CD14-positive monocyte (primary cell): ENCODE measurements around the gene CPB2. TPM values are rescaled to one million over a fixed set of nuclear protein-coding genes. Genes with fewer than 3 reads are reported as not detected.

Experiments
- DNase-seq, 3 donors: peaks; one replicate each; pipeline ENCODE4 v3.0.0-alpha.2; 2011 to 2022
- H2AFZ ChIP-seq: 2 replicates; pipeline ENCODE4 v1.6.0; 2012; ENCODE audit warnings: mild to moderate bottlenecking, low read depth, low read length, inconsistent platforms; ENCODE audit not compliant: insufficient read depth, poor library complexity, severe bottlenecking
- H3K27ac ChIP-seq, 2 donors: 1 replicate in 1 of 2; 2 replicates in 1 of 2; pipeline ENCODE4 v1.5.1; 2012 to 2013; ENCODE audit warnings: low read length in 2 of 2, control low read depth in 1 of 2, inconsistent platforms in 1 of 2, low read depth in 1 of 2, mild to moderate bottlenecking in 1 of 2
- H3K27me3 ChIP-seq, 2 donors: one replicate each; pipeline versions ENCODE4 v1.6.0 to v1.6.1; 2011 to 2013; ENCODE audit warnings: low read length in 2 of 2; ENCODE audit not compliant: control insufficient read depth in 2 of 2, insufficient read depth in 2 of 2
- H3K36me3 ChIP-seq, 2 donors: replicated peaks in 1 of 2; 1 replicate in 1 of 2; 2 replicates in 1 of 2; pipeline versions ENCODE4 v1.5.1 to v1.6.1; 2012 to 2013; ENCODE audit warnings: low read length in 2 of 2, control low read depth in 1 of 2, inconsistent platforms in 1 of 2, mild to moderate bottlenecking in 1 of 2; ENCODE audit not compliant: insufficient read depth in 2 of 2, control insufficient read depth in 1 of 2
- H3K4me1 ChIP-seq, 2 donors: 1 replicate in 1 of 2; 2 replicates in 1 of 2; pipeline versions ENCODE4 v1.5.1 to v1.6.1; 2012 to 2013; ENCODE audit warnings: low read length in 2 of 2, control low read depth in 1 of 2, inconsistent platforms in 1 of 2, mild to moderate bottlenecking in 1 of 2, moderate library complexity in 1 of 2; ENCODE audit not compliant: insufficient read depth in 2 of 2, control insufficient read depth in 1 of 2
- H3K4me2 ChIP-seq: replicated peaks from 2 replicates; pipeline ENCODE3; 2012; ENCODE audit warnings: low read length, moderate library complexity, mild to moderate bottlenecking; ENCODE audit not compliant: poor library complexity, severe bottlenecking; ENCODE audit errors: extremely low read depth
- H3K4me3 ChIP-seq, 3 experiments: fragments of 200-600 bp in 1 of 3; sonication (generic) in 1 of 3; replicated peaks in 1 of 3; 1 replicate in 2 of 3; 2 replicates in 1 of 3; pipeline ENCODE4 v1.5.1; 2011 to 2013; ENCODE audit warnings: low read length in 3 of 3, mild to moderate bottlenecking in 3 of 3, control low read depth in 2 of 3, low read depth in 2 of 3, inconsistent platforms in 1 of 3, moderate library complexity in 1 of 3
- H3K79me2 ChIP-seq: 2 replicates; pipeline ENCODE4 v1.6.0; 2012; ENCODE audit warnings: mild to moderate bottlenecking, control low read depth, inconsistent platforms, low read length, moderate library complexity; ENCODE audit not compliant: insufficient read depth
- H3K9ac ChIP-seq: 2 replicates; pipeline ENCODE4 v1.6.0; 2017; ENCODE audit warnings: low read length, mild to moderate bottlenecking; ENCODE audit not compliant: insufficient read depth, poor library complexity, severe bottlenecking
- H3K9me3 ChIP-seq, 2 donors: replicated peaks in 1 of 2; 1 replicate in 1 of 2; 2 replicates in 1 of 2; pipeline versions ENCODE4 v1.5.1 to v1.6.1; 2012 to 2013; ENCODE audit warnings: low read length in 2 of 2, control low read depth in 1 of 2; ENCODE audit not compliant: control insufficient read depth in 1 of 2, insufficient read depth in 1 of 2
- H4K20me1 ChIP-seq: 2 replicates; pipeline ENCODE4 v1.6.0; 2012; ENCODE audit warnings: mild to moderate bottlenecking, low read length, control low read depth, moderate library complexity; ENCODE audit not compliant: insufficient read depth
- H3K27ac Mint-ChIP-seq, 7 donors: one replicate each; pipeline ENCODE4 v1.8.0; 2020; ENCODE audit warnings: mild to moderate bottlenecking in 7 of 7, mixed read lengths in 7 of 7, moderate library complexity in 6 of 7, inconsistent platforms in 2 of 7
- H3K27me3 Mint-ChIP-seq, 3 donors: one replicate each; pipeline ENCODE4 v1.8.0; 2021 to 2022; ENCODE audit warnings: low read depth in 3 of 3, mild to moderate bottlenecking in 3 of 3, mixed read lengths in 3 of 3, moderate library complexity in 3 of 3, inconsistent platforms in 1 of 3
- H3K36me3 Mint-ChIP-seq, 2 donors: one replicate each; pipeline ENCODE4 v1.8.0; 2020; ENCODE audit warnings: mixed read lengths in 2 of 2, inconsistent platforms in 1 of 2, mild to moderate bottlenecking in 1 of 2
- H3K4me1 Mint-ChIP-seq: one replicate; pipeline ENCODE4 v1.8.0; 2020; ENCODE audit warnings: mild to moderate bottlenecking, mixed read lengths
- H3K4me3 Mint-ChIP-seq, 2 donors: one replicate each; pipeline ENCODE4 v1.8.0; 2020; ENCODE audit warnings: mild to moderate bottlenecking in 2 of 2, mixed read lengths in 2 of 2, moderate library complexity in 1 of 2
- H3K9me3 Mint-ChIP-seq, 7 donors: one replicate each; pipeline ENCODE4 v1.8.0; 2020 to 2022; ENCODE audit warnings: mixed read lengths in 7 of 7, mild to moderate bottlenecking in 6 of 7, moderate library complexity in 6 of 7, inconsistent platforms in 2 of 7
- CTCF ChIP-seq: fragments of 200-600 bp; IDR thresholded peaks from one replicate; pipeline ENCODE4 v1.8.0; 2022; ENCODE audit warnings: antibody characterized with exemption, mild to moderate bottlenecking
- WGBS: methylation state at CpG from one replicate; pipeline ENCODE4 v1.1.5; 2013; ENCODE audit warnings: missing lambda C conversion rate; ENCODE audit not compliant: insufficient coverage; 5-methylcytosine and 5-hydroxymethylcytosine counted together
- intact Hi-C, 2 donors: fragments of 100-400 bp; cut with micrococcal nuclease; formaldehyde crosslinking; loops; one replicate each; pipeline versions ENCODE4 v1.15.0 to v1.15.1; 2023
- polyA plus RNA-seq, 3 donors: library from polyadenylated mRNA; depleted of rRNA in 1 of 3; unstranded in 2 of 3; stranded (reverse) in 1 of 3; fragments of 300-500 nt in 2 of 3; fragments of >200 nt in 1 of 3; fragmentation: Illumina TruSeq in 2 of 3; gene quantifications; 1 replicate in 2 of 3; 2 replicates in 1 of 3; pipeline ENCODE4 v1.2.3, GENCODE V29; 2012 to 2021

The CPB2 gene
- polyA plus RNA-seq, 3 donors = 0.15 to 0.18 TPM; not detected in 1

GRCh38 chr13:46136688-46137087 lies 31.9 kb upstream of the CPB2 start:
- no peak overlapping the region for H3K4me3 ChIP-seq
- TF ChIP-seq CTCF = no peak
- H3K36me3 ChIP-seq = peaks cover 100% of the 10 kb centered on the region in 2 donors
- no peak overlapping the region for H3K4me2 ChIP-seq
- Mint-ChIP-seq H3K36me3 (peaks cover 88 to 100% of the 10 kb centered on the region in 2 donors), H3K27ac (peak overlapping the region in 2 of 7 donors; percentile 68), H3K27me3 (peaks cover 0 to 1% (median 0%) of the 10 kb centered on the region in 3 donors), H3K4me3 (no peak overlapping the region), H3K9me3 (no peaks in the 10 kb centered on the region), H3K4me1 (no peaks in the 10 kb centered on the region)
- intact Hi-C loops = no loop called here
- no peak overlapping the region for H2AFZ ChIP-seq
- no CpG with 5 or more reads among the region's 4 CpGs for WGBS
- no peak for DNase-seq
- H3K4me1 ChIP-seq = no peaks in the 10 kb centered on the region
- no peaks in the 10 kb centered on the region for H3K27me3 ChIP-seq
- H3K9me3 ChIP-seq = no peaks in the 10 kb centered on the region
- peaks cover 100% of the 10 kb centered on the region for H4K20me1 ChIP-seq
- peaks cover 78% of the 10 kb centered on the region for H3K79me2 ChIP-seq
- H3K9ac ChIP-seq = no peak overlapping the region
- peak overlapping the region in 1 of 2 donors; percentile 20 for H3K27ac ChIP-seq

GRCh38 chr13:46134961-46135522 lies 30.2 kb upstream of the CPB2 start:
- no peak overlapping the region for H3K4me2 ChIP-seq
- Mint-ChIP-seq H3K27me3 (peaks cover 0 to 1% (median 0%) of the 10 kb centered on the region in 3 donors), H3K36me3 (peaks cover 91 to 100% of the 10 kb centered on the region in 2 donors), H3K4me3 (no peak overlapping the region), H3K4me1 (no peaks in the 10 kb centered on the region), H3K27ac (peak overlapping the region in 2 of 7 donors; percentile 25 to 59), H3K9me3 (no peaks in the 10 kb centered on the region)
- no peak overlapping the region for H3K4me3 ChIP-seq
- H3K27ac ChIP-seq = peak overlapping the region in 1 of 2 donors; percentile 20
- H2AFZ ChIP-seq = no peak overlapping the region
- intact Hi-C loops = no loop called here
- no peak for TF ChIP-seq CTCF
- no peaks in the 10 kb centered on the region for H3K9me3 ChIP-seq
- 89% methylated on average over 1 of the region's 4 CpGs for WGBS
- H3K4me1 ChIP-seq = no peaks in the 10 kb centered on the region
- H3K27me3 ChIP-seq = no peaks in the 10 kb centered on the region
- peaks cover 72% of the 10 kb centered on the region for H3K79me2 ChIP-seq
- H3K36me3 ChIP-seq = peaks cover 100% of the 10 kb centered on the region in 2 donors
- no peak overlapping the region for H3K9ac ChIP-seq
- no peak for DNase-seq
- H4K20me1 ChIP-seq = peaks cover 100% of the 10 kb centered on the region
